ENCODE data around the gene TIA1.
"Not testable (repeated sequence)": the region's sequence is repeated elsewhere in the genome, so short reads cannot be mapped to it uniquely, and the experiment has no call there.

The TIA1 gene

GRCh38 chr2:70242552-70242951 is 5.9 kb downstream of the TIA1 start:
- H3K4me1 ChIP-seq, result peaks cover 2% of the 10 kb centered on the region
- TF ChIP-seq CTCF (IDR thresholded peaks at IDR 0.05), result no peak

GRCh38 chr2:70241340-70241739 is 7.1 kb downstream of the TIA1 start:
- no peak overlapping the region for H3K27ac ChIP-seq
- no peak overlapping the region for H3K9ac ChIP-seq
- H3K27me3 ChIP-seq (ENCODE audit: control insufficient read depth, insufficient read depth, low read length), result no peaks in the 10 kb centered on the region
- no peak overlapping the region for H3K4me2 ChIP-seq (ENCODE audit: low read length)
- H3K9me3 ChIP-seq (ENCODE audit: control insufficient read depth, low read length), result no peaks in the 10 kb centered on the region
- H3K4me1 ChIP-seq, result peaks cover 2% of the 10 kb centered on the region
- no peak overlapping the region for H3K4me3 ChIP-seq (ENCODE audit: low read depth, low read length)
- H3K79me2 ChIP-seq, result peaks cover 76% of the 10 kb centered on the region
- TF ChIP-seq CTCF (IDR thresholded peaks at IDR 0.05), result no peak
- H2AFZ ChIP-seq, result no peak overlapping the region
- no peaks in the 10 kb centered on the region for H3K36me3 ChIP-seq (ENCODE audit: control insufficient read depth, insufficient read depth, low read length)

More at GRCh38 chr2:70242552-70242951, 5.9 kb downstream of the TIA1 start:
- peaks cover 64% of the 10 kb centered on the region for H3K79me2 ChIP-seq
- no peaks in the 10 kb centered on the region for H3K9me3 ChIP-seq (ENCODE audit: control insufficient read depth, low read length)
- no peak overlapping the region for H3K27ac ChIP-seq
- no peaks in the 10 kb centered on the region for H3K36me3 ChIP-seq (ENCODE audit: control insufficient read depth, insufficient read depth, low read length)
- no peaks in the 10 kb centered on the region for H3K27me3 ChIP-seq (ENCODE audit: control insufficient read depth, insufficient read depth, low read length)
- no peak overlapping the region for H3K4me2 ChIP-seq (ENCODE audit: low read length)
- H3K4me3 ChIP-seq (ENCODE audit: low read depth, low read length), result no peak overlapping the region
- no peak overlapping the region for H3K9ac ChIP-seq
- no peak overlapping the region for H2AFZ ChIP-seq

- no peaks in the 10 kb centered on the region for H3K4me1 ChIP-seq
- H3K36me3 ChIP-seq (ENCODE audit: control insufficient read depth, insufficient read depth, low read length), result no peaks in the 10 kb centered on the region
- H3K9me3 ChIP-seq (ENCODE audit: control insufficient read depth, low read length), result no peaks in the 10 kb centered on the region
- no peak overlapping the region for H3K4me2 ChIP-seq (ENCODE audit: low read length)
- H2AFZ ChIP-seq, result no peak overlapping the region
- H3K27ac ChIP-seq, result no peak overlapping the region
- H3K9ac ChIP-seq, result no peak overlapping the region
- H3K27me3 ChIP-seq (ENCODE audit: control insufficient read depth, insufficient read depth, low read length), result no peaks in the 10 kb centered on the region
- H3K4me3 ChIP-seq (ENCODE audit: low read depth, low read length), result no peak overlapping the region
- TF ChIP-seq CTCF (IDR thresholded peaks at IDR 0.05), result no peak
- H3K79me2 ChIP-seq, result peaks cover 73% of the 10 kb centered on the region
Observed at GRCh38 chr2:70240599-70240998, 7.8 kb downstream of the TIA1 start.

GRCh38 chr2:70233926-70234325 is 14.5 kb downstream of the TIA1 start:
- Histone ChIP-seq H3K79me2 (peaks cover 24% of the 10 kb centered on the region), H3K9me3 (ENCODE audit: control insufficient read depth, low read length) (no peaks in the 10 kb centered on the region), H2AFZ (no peak overlapping the region), H3K4me3 (ENCODE audit: low read depth, low read length) (no peak overlapping the region), H3K4me2 (ENCODE audit: low read length) (no peak overlapping the region), H3K36me3 (ENCODE audit: control insufficient read depth, insufficient read depth, low read length) (no peaks in the 10 kb centered on the region), H3K9ac (no peak overlapping the region), H3K27me3 (ENCODE audit: control insufficient read depth, insufficient read depth, low read length) (no peaks in the 10 kb centered on the region), H3K4me1 (no peaks in the 10 kb centered on the region), H3K27ac (no peak overlapping the region)
- no peak for TF ChIP-seq CTCF (IDR thresholded peaks at IDR 0.05)

- no peaks in the 10 kb centered on the region for H3K27me3 ChIP-seq (ENCODE audit: control insufficient read depth, insufficient read depth, low read length)
- no peaks in the 10 kb centered on the region for H3K4me1 ChIP-seq
- H3K4me2 ChIP-seq (ENCODE audit: low read length), result no peak overlapping the region
- H3K36me3 ChIP-seq (ENCODE audit: control insufficient read depth, insufficient read depth, low read length), result no peaks in the 10 kb centered on the region
- no peak overlapping the region for H3K9ac ChIP-seq
- H3K9me3 ChIP-seq (ENCODE audit: control insufficient read depth, low read length), result no peaks in the 10 kb centered on the region
- no peak overlapping the region for H3K27ac ChIP-seq
- H2AFZ ChIP-seq, result no peak overlapping the region
- no peaks in the 10 kb centered on the region for H3K79me2 ChIP-seq
- H3K4me3 ChIP-seq (ENCODE audit: low read depth, low read length), result no peak overlapping the region
- TF ChIP-seq CTCF (IDR thresholded peaks at IDR 0.05), result no peak
Observed at GRCh38 chr2:70226781-70227180, 21.6 kb downstream of the TIA1 start.

GRCh38 chr2:70223305-70223704 is 25.1 kb downstream of the TIA1 start:
- H3K79me2 ChIP-seq; H3K27me3 ChIP-seq (ENCODE audit: control insufficient read depth, insufficient read depth, low read length); H3K27ac ChIP-seq; H3K4me1 ChIP-seq; H3K9ac ChIP-seq; H3K9me3 ChIP-seq (ENCODE audit: control insufficient read depth, low read length); H3K36me3 ChIP-seq (ENCODE audit: control insufficient read depth, insufficient read depth, low read length); H2AFZ ChIP-seq; H3K4me3 ChIP-seq (ENCODE audit: low read depth, low read length); H3K4me2 ChIP-seq (ENCODE audit: low read length): not testable (repeated sequence)

Data from parathyroid adenoma (tissue), 2 donors.